SK-N-SH treated with all-trans-retinoic acid at 6 μM for 48 hours (cell line): Measurements from ENCODE around the gene FAM118A.

Source experiments
- ARNTL ChIP-seq: fragments of 450-650 bp; formaldehyde crosslinking; IDR thresholded peaks from 2 replicates; pipeline ENCODE4 v1.5.0; 2020; ENCODE audit warnings: low read depth, mild to moderate bottlenecking, moderate library complexity, borderline replicate concordance
- PATZ1 ChIP-seq: fragments of 250-450 bp; sonication (Bioruptor Pico); IDR thresholded peaks from 2 replicates; pipeline ENCODE4 v1.8.0; 2020; ENCODE audit warnings: mild to moderate bottlenecking, moderate library complexity, borderline replicate concordance
- ZFP30 ChIP-seq: fragments of 450-650 bp; formaldehyde crosslinking; IDR thresholded peaks from 2 replicates; pipeline ENCODE4 v1.5.0; 2022; ENCODE audit warnings: mild to moderate bottlenecking, moderate library complexity
- TF ChIP-seq, protein P1 (sequence below): fragments of 250-450 bp; sonication (Bioruptor Pico); IDR thresholded peaks from 2 replicates; pipeline ENCODE4 v1.5.1; 2020; ENCODE audit warnings: low read depth, mild to moderate bottlenecking, moderate library complexity

DNA sequence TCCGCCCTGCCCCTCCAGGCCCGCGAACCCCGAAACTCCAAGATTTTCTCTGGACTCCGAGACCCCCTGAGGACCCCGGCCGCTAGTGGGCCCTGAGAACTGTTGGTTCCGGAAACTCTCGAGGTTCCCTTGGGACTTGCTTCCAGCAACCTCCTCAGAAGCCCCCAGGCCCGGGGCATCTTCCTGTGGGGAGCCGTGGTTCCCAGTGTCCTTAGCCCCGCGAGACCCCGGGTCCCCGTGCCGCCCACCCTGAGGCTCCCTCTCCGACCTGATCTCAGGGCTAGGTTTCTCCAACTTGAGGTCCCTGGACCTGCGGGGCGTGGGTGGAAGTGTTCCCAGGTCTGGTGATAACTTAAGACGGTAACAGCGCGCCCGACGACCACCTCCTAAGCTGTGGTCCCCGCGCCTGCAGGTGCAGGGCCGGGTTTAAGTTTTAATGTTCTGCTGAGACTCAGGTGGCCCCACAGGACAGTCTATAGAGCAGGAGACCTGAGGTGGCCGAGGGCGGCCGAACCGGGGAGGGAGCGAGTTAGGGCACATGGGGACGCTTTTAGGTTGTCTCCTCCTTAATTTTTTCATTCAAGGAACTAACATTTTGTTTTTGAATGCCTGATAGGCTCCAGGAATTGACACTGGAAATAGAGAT lies 720 bp downstream of the FAM118A start:
- TF ChIP-seq, protein P1, sequence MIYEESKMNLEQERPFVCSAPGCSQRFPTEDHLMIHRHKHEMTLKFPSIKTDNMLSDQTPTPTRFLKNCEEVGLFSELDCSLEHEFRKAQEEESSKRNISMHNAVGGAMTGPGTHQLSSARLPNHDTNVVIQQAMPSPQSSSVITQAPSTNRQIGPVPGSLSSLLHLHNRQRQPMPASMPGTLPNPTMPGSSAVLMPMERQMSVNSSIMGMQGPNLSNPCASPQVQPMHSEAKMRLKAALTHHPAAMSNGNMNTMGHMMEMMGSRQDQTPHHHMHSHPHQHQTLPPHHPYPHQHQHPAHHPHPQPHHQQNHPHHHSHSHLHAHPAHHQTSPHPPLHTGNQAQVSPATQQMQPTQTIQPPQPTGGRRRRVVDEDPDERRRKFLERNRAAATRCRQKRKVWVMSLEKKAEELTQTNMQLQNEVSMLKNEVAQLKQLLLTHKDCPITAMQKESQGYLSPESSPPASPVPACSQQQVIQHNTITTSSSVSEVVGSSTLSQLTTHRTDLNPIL (CRISPR knock-in tag) = no peak
- TF ChIP-seq PATZ1 (CRISPR knock-in tag) (no peak), ZFP30 (CRISPR knock-in tag) (no peak), ARNTL (CRISPR knock-in tag) (no peak)
